Stimulated activated CD4-positive, alpha-beta T cell treated with anti-CD3 and anti-CD28 coated beads, Interleukin-12 subunit alpha, Interleukin-12 subunit beta, amount 100 ng/mL, for 24 hours (primary cell): ENCODE results near the gene ARID3B.
"Not testable (repeated sequence)": the region's sequence is repeated elsewhere in the genome, so short reads cannot be mapped to it uniquely, and the experiment has no call there.

Source experiments
- DNase-seq, 2 experiments: peaks; one replicate each; pipeline ENCODE4 v3.0.0-alpha.2; 2020; ENCODE audit warnings: low read depth in 2 of 2

Gene ARID3B, protein sequence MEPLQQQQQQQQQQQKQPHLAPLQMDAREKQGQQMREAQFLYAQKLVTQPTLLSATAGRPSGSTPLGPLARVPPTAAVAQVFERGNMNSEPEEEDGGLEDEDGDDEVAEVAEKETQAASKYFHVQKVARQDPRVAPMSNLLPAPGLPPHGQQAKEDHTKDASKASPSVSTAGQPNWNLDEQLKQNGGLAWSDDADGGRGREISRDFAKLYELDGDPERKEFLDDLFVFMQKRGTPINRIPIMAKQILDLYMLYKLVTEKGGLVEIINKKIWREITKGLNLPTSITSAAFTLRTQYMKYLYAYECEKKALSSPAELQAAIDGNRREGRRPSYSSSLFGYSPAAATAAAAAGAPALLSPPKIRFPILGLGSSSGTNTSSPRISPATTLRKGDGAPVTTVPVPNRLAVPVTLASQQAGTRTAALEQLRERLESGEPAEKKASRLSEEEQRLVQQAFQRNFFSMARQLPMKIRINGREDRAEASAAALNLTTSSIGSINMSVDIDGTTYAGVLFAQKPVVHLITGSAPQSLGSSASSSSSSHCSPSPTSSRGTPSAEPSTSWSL

DNA sequence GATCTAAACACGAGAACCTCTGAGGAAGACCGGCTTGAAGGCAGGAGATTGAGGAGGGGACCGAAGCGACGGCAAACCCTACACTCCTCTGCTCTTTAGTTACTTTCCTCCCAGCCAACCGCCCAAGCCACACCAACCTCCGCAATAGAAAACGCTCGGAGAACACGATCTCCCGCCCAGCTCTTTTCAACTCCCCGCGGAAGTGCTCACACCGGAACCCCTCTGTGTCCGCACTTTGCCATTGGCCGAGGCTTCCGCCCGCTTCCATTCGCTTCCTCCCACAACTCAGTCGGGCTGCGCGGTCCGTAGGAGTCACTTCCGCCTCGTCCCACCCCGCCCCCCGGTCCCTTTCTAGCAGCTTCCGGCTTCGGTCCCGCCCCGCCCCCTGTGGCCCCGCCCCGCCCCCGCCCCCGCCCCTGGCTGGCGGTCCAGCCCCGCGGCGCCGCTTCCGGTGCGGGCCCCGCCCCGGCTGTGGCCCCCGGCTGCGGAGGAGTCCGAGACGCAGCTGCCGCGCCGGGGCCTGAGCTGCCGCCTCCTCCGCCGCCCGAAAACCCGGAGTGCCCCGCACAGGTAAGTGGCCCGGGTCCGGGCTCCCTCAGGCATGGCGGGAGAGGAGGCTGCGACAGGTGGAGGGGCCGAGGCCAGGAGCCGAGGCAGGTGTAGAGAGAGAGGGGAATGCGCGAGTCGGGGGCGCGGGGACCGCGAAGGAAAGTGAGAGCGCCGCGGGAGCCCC lies at the start of gene ARID3B:
TSS of gene ARID3B (plus strand) at position 460 of the 733 bp plus-strand sequence. CDS start 2,717 bp downstream, outside the sequence.
- DNase-seq, result peak; percentile 93 to 96

DNA sequence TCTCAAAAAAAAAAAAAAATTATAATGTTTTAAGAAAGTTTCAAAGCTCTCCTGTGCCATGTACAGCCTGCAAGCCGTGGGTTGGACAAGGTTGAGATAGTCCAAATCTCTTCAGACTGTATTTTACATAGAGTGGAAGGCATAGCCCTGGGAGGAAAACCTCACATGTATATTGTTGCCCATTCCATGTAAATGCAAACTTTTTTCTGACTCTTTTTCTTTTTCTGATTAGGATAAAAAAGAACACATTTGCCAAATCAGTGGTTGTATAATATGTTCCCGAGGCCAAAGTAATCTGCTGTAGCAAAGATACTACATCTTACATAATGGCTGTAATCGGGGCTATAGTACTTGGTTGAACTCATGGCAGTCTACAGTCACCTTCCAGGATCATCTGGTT lies 44.4 kb upstream of the ARID3B start:
- no peak for DNase-seq

DNA sequence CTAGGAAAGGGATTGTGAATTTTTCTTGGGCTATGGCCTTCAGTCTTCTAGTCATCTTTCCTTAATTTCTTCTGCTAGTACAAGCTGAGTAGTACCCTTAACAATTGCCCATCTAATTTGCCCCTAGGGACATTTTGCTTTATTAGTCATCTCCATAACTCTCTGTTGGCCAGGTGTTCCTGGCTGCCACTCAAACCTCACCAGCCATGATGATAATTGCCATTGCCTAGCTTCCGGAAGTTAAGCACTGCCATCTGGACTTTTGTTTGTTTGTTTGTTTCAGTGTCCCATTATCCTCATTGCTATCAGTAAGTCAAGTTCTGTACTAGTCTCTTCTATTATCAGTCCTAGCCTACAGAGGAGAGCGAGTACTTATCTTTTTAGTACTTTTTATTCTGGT lies 43.4 kb upstream of the ARID3B start:
- DNase-seq, result no peak

DNA sequence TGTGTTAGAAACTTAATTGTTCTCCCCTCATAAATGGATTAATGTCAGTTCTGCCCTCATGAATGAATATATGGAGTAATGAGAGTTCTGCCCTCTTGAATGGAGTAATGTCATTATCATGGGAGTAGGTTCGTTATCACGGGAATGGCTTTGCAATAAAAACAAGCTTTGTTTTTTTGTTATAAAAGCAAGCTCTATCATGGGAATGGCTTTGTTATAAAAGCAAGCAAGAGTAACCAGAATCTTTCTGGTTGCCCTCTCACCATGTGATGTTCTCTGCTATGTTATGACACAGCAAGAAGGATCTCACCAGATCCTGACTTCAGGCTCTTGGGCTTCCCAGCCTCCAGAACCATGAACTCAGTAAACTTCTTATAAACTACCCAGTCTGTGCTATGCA lies 41.7 kb upstream of the ARID3B start:
- DNase-seq, result no peak

DNA sequence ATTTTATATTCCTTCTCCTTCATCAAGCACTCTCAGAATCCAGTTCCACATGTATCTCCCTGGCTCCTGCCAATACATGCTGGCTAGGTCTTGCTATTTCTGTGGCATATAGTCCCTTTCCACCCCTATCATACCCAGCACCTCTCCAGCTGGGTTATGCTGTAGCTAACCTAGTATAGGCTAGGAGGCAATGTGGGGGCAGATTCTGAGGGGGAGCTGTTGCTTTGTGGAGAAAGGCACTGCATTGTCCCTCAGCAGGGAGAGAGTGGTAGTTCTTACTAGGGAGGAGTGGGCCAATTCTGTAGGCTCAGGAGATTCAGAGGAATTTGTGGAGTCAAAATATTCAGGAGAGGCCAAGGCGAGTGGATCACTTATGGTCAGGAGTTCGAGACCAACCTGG lies 40.6 kb upstream of the ARID3B start:
- DNase-seq, result no peak

DNA sequence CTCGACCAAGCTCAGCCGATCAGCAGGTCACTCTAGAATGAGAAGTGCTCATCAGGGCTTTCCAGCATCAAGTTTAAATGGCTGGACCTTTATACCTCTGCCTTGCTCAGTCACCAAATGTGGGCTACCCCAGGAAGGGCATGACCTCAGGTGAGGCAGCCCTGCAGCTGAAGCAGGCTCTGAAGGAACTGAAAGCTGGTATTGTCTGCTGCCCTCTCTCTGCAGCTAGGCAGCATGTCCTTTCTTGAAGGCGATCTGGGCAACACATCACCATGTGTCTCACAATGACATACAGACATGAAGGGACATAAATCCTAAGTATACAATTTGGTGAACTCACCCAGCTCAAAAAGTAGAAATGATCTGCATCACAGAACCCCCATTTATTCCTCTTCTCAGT lies 38.7 kb upstream of the ARID3B start:
- DNase-seq, result no peak

DNA sequence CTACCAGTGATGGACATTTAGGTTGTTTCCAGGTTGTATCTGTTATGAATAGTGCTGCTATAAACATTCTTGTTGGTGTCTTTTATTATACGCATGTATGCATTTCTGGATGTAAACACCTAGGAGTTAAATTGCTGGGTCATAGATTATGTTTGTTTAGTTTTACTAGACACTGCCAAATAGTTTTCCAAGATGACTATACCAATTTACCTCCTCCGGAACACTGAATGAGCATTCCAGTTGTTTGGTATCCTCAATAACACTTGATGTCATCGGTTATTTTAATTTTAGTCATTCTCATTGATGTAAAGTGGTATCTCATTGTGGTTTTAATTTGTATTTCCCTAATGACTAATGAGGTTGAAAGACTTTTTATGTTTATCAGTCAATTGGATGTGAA lies 36.6 kb upstream of the ARID3B start:
- no peak for DNase-seq

DNA sequence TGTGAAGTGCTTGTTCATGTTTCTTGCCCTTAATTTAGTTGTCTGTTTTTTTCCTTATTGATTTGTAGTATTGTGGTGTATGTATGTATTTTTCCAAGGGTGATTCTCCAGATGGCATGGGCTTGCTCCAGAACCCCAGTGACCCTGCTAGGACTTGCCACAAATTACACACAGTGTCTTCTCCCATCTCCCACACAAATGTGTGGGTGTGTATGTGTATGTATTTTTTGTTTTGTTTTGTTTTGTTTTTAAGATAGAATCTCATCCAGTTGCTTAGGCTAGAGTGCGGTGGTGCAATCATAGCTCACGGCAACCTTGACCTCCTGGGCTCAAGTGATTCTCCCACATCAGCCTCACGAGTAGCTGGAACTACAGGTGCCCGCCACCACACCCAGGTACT lies 36.2 kb upstream of the ARID3B start:
- no peak for DNase-seq

DNA sequence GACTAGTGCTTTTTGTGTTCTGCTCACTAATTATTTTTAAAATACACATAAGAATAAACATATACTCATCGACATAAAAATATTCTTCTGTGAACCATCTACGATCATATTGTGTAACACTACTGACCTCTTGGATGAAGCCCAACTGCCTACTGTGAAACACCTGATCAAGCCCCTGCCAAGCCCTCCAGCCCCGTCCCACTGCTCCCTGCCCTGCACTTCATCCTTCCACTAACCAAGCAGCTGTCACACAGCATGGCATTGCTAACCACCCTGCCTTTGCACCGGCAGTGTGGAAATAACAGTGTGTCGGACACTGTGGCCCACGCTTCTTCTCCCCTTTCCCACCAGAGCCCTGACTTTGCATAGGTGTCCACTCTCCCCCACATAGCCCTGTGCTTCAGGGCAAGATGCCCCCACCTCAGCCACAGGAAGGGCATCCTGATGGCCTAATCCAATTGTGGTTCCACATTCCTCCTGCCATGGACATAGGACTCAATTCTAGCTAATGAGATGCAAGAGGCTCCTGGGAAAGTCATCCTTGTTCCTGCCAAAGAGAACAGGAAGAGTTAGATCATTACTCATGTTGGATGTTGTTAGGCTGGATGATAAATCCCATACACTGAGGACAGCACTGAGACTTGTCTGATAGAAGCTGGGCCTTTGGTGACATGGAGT lies 35.0 kb upstream of the ARID3B start:
- DNase-seq, result no peak

DNA sequence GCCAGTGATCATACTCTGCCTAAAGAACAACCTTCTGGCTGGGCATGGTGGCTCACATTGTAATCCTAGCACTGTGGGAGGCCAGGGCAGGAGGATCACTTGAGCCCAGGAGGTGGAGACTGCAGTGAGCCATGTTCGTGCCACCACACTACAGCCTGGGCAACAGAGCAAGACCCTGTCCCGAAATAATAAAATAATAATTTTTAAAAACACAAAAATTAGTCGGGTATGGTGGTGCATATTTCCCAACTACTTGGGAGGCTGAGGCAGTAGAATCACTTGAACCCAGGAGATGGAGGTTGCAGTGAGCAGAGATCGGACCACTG lies 34.5 kb upstream of the ARID3B start:
- DNase-seq, result no peak

DNA sequence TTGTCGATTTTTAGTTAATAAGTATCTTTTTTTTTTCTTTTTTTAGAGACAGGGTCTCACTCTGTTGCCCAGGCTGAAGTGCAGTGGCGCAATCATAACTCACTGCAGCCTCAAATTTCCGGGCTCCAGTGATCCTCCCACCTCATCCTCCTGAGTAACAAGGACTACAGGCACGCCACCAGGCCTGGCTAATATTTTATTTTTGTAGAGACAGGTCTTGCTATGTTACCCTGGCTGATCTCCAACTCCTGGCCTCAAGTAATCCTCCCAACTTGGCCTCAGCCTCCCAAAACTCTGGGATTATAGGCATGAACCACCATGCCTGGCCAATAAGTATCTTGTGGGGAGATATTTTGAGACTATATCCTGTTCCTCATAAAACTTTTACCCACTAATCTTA lies 29.4 kb upstream of the ARID3B start:
- no peak for DNase-seq

DNA sequence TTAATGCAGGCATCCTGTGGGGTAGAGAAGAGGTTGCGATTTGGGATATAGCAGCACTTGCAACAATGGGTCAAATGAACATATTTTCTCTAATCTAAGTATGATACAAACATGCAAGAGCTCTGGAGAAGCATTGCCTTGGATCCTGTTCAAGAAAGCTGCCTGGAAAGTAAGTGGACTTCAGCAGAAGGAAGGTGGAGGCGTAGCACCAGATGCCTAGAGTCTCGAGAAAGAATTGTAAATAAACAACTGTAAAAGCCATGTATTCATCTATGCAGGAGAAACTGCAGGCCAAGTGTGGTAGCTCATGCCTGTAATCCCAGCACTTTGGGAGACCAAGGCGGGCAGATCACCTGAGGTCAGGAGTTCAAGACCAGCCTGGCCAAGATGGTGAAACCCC lies 27.0 kb upstream of the ARID3B start:
- DNase-seq, result not testable (repeated sequence)

DNA sequence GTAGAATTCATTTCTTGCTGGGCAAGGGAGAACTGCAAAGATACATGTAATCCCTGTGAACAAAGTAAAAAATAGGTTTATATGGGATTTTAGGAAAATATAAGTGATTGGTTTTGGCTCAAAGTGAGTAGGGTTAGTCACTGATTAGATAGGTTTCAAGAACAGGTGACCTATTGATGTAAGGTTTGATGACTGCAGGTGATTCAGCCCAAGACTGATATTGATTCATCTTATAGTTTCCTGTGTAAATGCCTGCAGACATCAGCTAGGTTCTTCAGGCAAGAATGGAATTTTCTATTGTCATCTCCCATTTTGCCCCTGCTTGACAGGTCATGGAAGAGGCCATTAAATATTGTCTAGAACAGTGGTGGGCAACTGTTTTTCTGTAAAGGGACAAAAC lies 23.9 kb upstream of the ARID3B start:
- DNase-seq, result no peak

DNA sequence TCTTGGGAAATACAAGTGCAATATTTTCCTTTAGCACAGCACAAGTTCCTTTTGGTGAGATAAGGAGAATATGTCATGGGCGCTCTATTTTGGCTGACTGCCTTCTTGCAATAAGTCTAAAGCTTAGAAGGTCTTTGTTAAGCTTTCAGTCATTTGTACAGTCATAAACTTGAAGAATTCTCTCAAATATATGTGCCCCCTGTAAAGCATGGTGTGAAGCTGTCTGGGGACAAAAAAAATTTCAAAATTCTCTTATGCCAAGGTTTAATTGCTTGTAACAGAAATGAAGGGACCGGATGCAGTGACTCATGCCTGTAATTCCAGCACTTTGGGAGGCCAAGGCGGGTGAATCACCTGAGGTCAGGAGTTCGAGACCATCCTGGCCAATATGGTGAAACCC lies 21.7 kb upstream of the ARID3B start:
- DNase-seq, result no peak

DNA sequence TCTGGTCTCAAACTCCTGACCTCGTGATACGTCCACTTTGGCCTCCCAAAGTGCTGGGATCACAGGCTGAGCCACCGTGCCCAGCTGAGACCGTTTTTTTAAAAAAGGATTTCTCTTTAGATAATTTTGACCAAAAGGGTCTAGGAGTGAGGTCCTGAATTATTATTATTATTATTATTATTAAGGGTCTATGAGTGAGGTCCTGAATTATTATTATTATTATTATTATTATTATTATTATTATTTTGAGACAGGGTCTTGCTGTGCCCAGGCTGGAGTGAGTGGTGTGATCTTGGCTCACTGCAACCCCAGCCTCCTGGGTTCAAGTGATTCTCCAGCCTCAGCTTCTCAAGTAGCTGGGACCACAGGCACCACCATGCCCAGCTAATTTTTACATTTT lies 20.6 kb upstream of the ARID3B start:
- no peak for DNase-seq

DNA sequence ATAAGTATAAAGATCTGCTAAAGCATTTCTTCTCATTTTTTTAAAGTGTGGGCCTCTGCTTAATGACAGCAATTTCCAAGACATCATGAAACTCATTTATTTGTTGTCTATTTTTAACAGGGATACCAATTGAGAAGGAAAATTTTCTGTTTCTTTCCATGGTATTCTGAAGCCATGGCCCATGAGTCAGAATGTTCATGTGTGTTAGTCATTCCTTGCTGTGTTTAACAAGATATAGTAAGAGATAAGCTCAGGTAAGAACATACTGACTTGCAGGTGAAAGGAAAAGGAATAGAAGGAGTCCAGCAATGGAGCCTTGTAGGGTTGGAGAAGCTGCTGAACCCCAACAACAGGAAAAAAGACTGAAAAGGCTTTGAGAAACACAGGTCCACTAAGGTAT lies 17.0 kb upstream of the ARID3B start:
- no peak for DNase-seq

DNA sequence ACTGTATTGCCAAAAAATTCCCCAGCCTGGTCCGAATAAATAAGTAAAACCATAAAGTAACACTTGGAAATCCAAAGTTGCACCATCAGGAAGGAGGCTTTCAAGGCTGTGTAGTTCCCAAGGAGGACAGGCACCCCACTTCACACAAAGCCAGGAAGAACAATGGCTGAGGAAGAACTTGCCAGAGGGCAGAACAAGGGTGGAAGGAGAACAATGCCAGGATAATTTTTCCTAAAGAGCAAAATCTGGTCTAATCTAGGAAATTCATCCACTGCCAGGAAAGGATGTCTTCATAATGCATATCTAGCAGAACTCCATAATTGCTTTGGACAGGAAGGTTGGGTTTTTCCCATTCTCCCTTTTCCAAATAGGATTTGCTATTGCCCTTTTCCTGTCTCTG lies 15.7 kb upstream of the ARID3B start:
- DNase-seq, result no peak

DNA sequence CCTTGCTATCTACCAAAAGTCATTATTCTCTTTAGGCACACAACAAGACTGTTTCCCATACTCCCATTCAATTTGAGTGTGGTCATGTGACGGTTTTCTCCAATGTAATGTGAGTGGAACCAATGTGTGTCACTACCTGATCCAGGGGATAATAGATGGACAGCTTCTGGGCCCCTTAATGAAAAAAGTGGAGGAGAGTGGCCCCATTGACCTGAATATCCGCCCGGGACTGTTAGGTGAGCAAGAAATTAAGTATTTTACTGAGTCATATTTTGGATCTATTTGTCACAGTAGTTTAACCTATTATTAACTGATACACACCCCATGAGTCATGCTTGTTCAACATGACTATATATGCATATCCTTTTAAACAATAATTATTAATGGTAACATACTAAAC lies 15.1 kb upstream of the ARID3B start:
- no peak for DNase-seq

DNA sequence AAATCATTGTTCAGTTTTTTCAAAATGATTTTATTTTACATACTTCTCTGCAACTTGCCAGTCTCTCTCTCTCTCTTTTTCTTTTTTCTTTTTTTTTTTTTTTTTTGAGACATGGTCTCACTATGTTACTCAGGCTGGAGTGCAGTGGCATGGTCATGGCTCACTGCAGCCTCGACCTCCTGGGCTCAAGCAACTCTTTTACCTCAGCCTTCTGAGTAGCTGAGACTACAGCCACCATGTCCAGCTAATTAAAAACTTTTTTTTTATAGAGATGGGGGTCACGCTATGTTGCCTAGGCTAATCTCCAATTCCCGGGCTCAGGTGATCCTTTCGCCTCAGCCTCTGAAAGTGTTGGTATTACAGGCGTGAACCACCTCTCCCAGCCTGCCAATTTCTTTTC lies 12.1 kb upstream of the ARID3B start:
- no peak for DNase-seq

DNA sequence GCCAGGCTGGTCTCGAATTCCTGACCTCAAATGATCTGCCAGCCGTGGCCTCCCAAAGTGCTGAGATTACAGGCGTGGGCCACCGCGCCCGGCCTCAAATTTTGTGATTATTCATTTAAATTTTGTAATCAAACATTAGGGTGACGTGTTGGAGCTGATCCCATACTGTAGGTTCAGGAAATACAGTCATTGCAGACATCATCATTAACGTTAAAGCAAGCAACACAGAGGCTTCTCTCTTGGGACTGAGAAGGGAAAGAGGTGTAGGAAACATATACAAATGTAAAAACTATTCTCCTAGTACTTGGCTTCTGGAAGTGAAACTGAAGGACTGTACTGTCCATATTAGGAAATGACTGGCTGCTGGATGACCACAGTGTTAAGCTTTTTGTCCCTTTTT lies 11.1 kb upstream of the ARID3B start:
- DNase-seq, result no peak

DNA sequence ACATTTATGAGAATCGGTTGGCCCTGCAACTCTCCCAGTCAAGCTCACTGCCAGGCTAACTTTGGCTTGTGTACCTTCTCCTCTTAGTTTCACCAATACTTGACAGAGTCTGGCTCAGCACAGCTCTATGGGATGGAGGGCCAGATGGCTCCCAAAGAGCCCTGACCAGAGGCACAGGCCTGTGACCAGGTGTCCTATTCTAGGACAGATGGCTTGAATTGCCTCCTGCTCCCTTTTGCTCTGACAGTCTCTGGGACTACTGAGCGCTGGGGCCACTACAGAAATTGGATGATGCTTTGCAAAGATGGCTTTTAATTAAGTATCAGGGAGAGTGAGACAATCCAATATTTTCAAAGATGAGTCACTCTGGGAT lies 10.3 kb upstream of the ARID3B start:
- no peak for DNase-seq

DNA sequence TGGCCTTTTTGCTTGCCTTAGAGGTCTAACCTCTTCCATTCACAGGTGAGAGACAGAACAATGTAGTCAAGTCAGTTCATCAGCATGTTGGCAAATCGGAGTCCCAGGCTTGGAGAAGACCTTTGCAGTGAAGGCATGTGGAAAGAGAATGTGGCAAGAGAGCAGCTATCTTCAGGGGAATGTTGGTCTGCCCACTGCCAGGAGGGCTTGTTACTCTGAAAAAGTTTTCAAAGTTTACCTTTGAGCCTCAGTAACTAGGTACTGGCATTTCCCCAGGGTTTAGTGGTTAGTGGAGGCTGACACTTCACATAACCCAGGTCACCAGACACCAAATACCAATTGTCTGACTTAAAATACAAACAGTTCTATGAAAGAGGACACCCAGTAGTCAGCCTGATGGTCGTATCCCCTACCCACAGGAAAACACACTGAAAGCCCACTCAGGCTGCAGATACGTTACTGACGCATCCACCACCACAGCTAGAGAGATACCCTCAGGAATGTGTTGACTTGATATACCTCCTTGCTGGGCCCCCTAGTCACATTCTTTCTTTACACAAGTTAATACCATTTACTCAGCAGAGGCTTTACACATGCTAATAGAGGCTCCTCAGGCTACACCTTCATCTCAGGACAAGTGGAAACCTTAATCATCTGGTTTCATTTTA lies 9.7 kb upstream of the ARID3B start:
- DNase-seq, result no peak
